ENCODE data around the gene CPSF4L. TPM values are rescaled to one million over a fixed set of nuclear protein-coding genes. Genes with fewer than 3 reads are reported as not detected.

Gene CPSF4L
- total RNA-seq, 1 experiment from 2014 or later = not detected

DNA sequence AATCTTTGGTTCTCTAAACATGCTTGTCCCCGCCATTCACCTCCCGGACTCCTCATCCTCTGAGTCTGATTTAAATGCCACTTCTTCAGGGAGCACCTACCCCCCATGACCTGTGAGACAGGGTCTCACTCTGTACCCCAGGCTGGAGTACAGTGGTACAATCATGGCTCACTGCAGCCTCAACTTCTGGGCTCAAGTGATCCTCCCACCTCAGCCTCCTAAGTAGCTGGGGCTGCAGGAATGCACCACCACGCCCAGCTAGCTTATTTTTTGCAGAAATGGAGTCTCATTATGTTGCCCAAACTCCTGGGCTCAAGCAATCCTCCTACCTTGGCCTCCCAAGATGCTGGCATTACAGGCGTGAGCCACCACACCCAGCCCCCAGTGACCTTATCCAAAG lies 12.8 kb upstream of the CPSF4L start:
- POLR2A ChIA-PET = no interaction called here
- H3K4me3 Mint-ChIP-seq (ENCODE audit: unreplicated experiment) = no peak overlapping the region
- no peak overlapping the region for H3K27ac Mint-ChIP-seq (ENCODE audit: unreplicated experiment)

DNA sequence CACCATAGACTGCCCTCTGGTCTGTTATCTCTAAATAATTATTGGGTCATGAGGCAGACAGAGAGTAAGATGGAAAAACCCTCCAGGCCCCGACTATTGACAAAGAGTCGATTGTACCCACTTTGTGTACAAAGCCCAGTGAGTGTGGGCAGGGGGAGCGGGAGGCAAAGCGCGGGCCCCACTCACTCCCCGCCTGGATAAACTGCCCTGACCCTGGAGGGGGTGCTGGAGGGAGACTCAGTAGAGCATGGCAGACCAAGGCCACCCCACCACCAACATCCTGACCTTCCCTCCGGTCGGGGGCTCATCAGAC lies 11.2 kb upstream of the CPSF4L start:
- intact Hi-C loops (cut with micrococcal nuclease; ENCODE audit: unreplicated experiment) = no loop called here
- TF ChIP-seq, protein P1, sequence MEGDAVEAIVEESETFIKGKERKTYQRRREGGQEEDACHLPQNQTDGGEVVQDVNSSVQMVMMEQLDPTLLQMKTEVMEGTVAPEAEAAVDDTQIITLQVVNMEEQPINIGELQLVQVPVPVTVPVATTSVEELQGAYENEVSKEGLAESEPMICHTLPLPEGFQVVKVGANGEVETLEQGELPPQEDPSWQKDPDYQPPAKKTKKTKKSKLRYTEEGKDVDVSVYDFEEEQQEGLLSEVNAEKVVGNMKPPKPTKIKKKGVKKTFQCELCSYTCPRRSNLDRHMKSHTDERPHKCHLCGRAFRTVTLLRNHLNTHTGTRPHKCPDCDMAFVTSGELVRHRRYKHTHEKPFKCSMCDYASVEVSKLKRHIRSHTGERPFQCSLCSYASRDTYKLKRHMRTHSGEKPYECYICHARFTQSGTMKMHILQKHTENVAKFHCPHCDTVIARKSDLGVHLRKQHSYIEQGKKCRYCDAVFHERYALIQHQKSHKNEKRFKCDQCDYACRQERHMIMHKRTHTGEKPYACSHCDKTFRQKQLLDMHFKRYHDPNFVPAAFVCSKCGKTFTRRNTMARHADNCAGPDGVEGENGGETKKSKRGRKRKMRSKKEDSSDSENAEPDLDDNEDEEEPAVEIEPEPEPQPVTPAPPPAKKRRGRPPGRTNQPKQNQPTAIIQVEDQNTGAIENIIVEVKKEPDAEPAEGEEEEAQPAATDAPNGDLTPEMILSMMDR (IDR thresholded peaks at IDR 0.05; ENCODE audit: insufficient read depth in 1 of 2, low read depth in 1 of 2, low read length in 1 of 2, severe bottlenecking in 1 of 2, unreplicated experiment in 1 of 2) = no peak
- no peaks in the 10 kb centered on the region for H3K4me1 Mint-ChIP-seq (ENCODE audit: low read depth, unreplicated experiment)
- no peaks in the 10 kb centered on the region for H3K36me3 Mint-ChIP-seq (ENCODE audit: insufficient read depth, unreplicated experiment)
- H3K4me3 ChIP-seq (ENCODE audit: low read depth, low read length) = no peak overlapping the region
- H3K27ac Mint-ChIP-seq (ENCODE audit: unreplicated experiment) = no peak overlapping the region
- H3K36me3 ChIP-seq (ENCODE audit: control insufficient read depth, insufficient read depth, low read length) = no peaks in the 10 kb centered on the region
- ChIA-PET POLR2A (no interaction called here), CTCF (no interaction called here)
- DNase-seq = no peak
- H3K4me1 ChIP-seq = no peaks in the 10 kb centered on the region
- H3K4me3 Mint-ChIP-seq (ENCODE audit: unreplicated experiment) = no peak overlapping the region
- H3K9me3 Mint-ChIP-seq (ENCODE audit: unreplicated experiment) = no peaks in the 10 kb centered on the region
- H3K9me3 ChIP-seq = no peaks in the 10 kb centered on the region; the same call in 1 of the 2 replicates
- no peaks in the 10 kb centered on the region for H3K27me3 ChIP-seq (replicated peaks; ENCODE audit: control insufficient read depth, insufficient read depth, low read length)
- BruUV-seq (replicated peaks) = no TSS peak
- H3K27me3 Mint-ChIP-seq (ENCODE audit: insufficient read depth, unreplicated experiment) = no peaks in the 10 kb centered on the region

More for the DNA sequence above, 12.8 kb upstream of the CPSF4L start:
- intact Hi-C loops (cut with micrococcal nuclease; ENCODE audit: unreplicated experiment) = no loop called here
- no peaks in the 10 kb centered on the region for H3K27me3 Mint-ChIP-seq (ENCODE audit: insufficient read depth, unreplicated experiment)
- peaks cover 5% of the 10 kb centered on the region for H3K4me1 Mint-ChIP-seq (ENCODE audit: low read depth, unreplicated experiment)
- Histone ChIP-seq H3K4me1 (no peaks in the 10 kb centered on the region), H3K4me3 (ENCODE audit: low read depth, low read length) (no peak overlapping the region), H3K9me3 (no peaks in the 10 kb centered on the region; the same call in 1 of the 2 replicates), H3K36me3 (ENCODE audit: control insufficient read depth, insufficient read depth, low read length) (no peaks in the 10 kb centered on the region), H3K27me3 (replicated peaks; ENCODE audit: control insufficient read depth, insufficient read depth, low read length) (no peaks in the 10 kb centered on the region)
- no TSS peak for BruUV-seq (replicated peaks)
- TF ChIP-seq, protein P1 (IDR thresholded peaks at IDR 0.05; ENCODE audit: insufficient read depth in 1 of 2, low read depth in 1 of 2, low read length in 1 of 2, severe bottlenecking in 1 of 2, unreplicated experiment in 1 of 2) = no peak
- H3K36me3 Mint-ChIP-seq (ENCODE audit: insufficient read depth, unreplicated experiment) = no peaks in the 10 kb centered on the region
- no peaks in the 10 kb centered on the region for H3K9me3 Mint-ChIP-seq (ENCODE audit: unreplicated experiment)
- CTCF ChIA-PET = no interaction called here
- DNase-seq = no peak

DNA sequence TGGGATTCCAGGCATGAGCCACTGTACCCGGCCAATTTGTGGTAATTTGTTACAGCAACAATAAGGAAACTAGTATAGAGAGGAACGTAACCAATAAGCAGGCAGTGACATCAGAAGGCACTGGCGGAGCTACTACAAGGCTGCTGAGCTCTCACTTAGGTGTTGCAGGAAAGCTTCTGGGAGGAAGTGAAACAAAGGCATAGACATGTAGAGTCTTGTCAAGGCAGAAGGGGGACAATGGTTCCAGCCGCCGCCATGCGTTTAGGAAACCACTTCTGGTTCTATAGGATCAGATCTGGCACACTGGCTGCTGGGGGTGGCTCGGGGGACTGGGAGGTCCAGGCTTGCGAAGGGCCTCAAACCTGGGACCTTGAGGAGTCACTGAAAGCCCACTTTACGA lies 9.4 kb upstream of the CPSF4L start:
- ChIA-PET CTCF (no interaction called here), POLR2A (no interaction called here)
- Histone ChIP-seq H3K27me3 (replicated peaks; ENCODE audit: control insufficient read depth, insufficient read depth, low read length) (no peaks in the 10 kb centered on the region), H3K9me3 (no peaks in the 10 kb centered on the region; the same call in 1 of the 2 replicates), H3K4me3 (ENCODE audit: low read depth, low read length) (no peak overlapping the region), H3K4me1 (no peaks in the 10 kb centered on the region), H3K36me3 (ENCODE audit: control insufficient read depth, insufficient read depth, low read length) (no peaks in the 10 kb centered on the region)
- H3K9me3 Mint-ChIP-seq (ENCODE audit: unreplicated experiment) = no peaks in the 10 kb centered on the region
- no peak overlapping the region for H3K4me3 Mint-ChIP-seq (ENCODE audit: unreplicated experiment)
- H3K4me1 Mint-ChIP-seq (ENCODE audit: low read depth, unreplicated experiment) = no peaks in the 10 kb centered on the region
- DNase-seq = no peak
- H3K27me3 Mint-ChIP-seq (ENCODE audit: insufficient read depth, unreplicated experiment) = no peaks in the 10 kb centered on the region
- intact Hi-C loops (cut with micrococcal nuclease; ENCODE audit: unreplicated experiment) = no loop called here
- no peaks in the 10 kb centered on the region for H3K36me3 Mint-ChIP-seq (ENCODE audit: insufficient read depth, unreplicated experiment)
- BruUV-seq (replicated peaks) = no TSS peak
- TF ChIP-seq, protein P1 (IDR thresholded peaks at IDR 0.05; ENCODE audit: insufficient read depth in 1 of 2, low read depth in 1 of 2, low read length in 1 of 2, severe bottlenecking in 1 of 2, unreplicated experiment in 1 of 2) = no peak
- no peak overlapping the region for H3K27ac Mint-ChIP-seq (ENCODE audit: unreplicated experiment)

Data from Caco-2 (cell line).